ENCODE results near the gene RGS9. TPM values are rescaled to one million over a fixed set of nuclear protein-coding genes. Genes with fewer than 3 reads are reported as not detected.

The RGS9 gene
- total and polyA plus RNA-seq, 2 of the 13 experiments (the other 11 are each of a cell fraction or from before 2014, with no cell fraction given), result 0.44 to 0.74 TPM

GRCh38 chr17:65130832-65131231 lies 6.3 kb upstream of the RGS9 start (continued):
- TF ChIP-seq PAXIP1 (CRISPR knock-in tag; conservative IDR thresholded peaks at IDR 0.05) (0 out of 2 replicates have a peak, but pooled peaks have one; percentile 20), ARID5B (CRISPR knock-in tag; IDR thresholded peaks at IDR 0.05) (peak; percentile 48; the same call in 1 of the 2 replicates), YY1 (IDR thresholded peaks at IDR 0.05; ENCODE audit: insufficient read depth, insufficient replicate concordance, low read depth, low read length) (no peak), MBNL3 (CRISPR knock-in tag; conservative IDR thresholded peaks at IDR 0.05) (no peak), SOX13 (IDR thresholded peaks at IDR 0.05) (no peak), SOX13 (CRISPR knock-in tag; conservative IDR thresholded peaks at IDR 0.05 in 1 of 2, IDR thresholded peaks at IDR 0.05 in 1 of 2) (peak in 1 of 2 experiments; percentile 42; a peak in 1 of 4 replicates), MEF2D (CRISPR knock-in tag; IDR thresholded peaks at IDR 0.05) (0 out of 2 replicates have a peak, but pooled peaks have one; percentile 25), AKAP8 (CRISPR knock-in tag; IDR thresholded peaks at IDR 0.05) (no peak), AHDC1 (CRISPR knock-in tag; IDR thresholded peaks at IDR 0.05; ENCODE audit: borderline replicate concordance) (peak; percentile 41; the same call in 1 of the 2 replicates), RBM22 (optimal IDR thresholded peaks at IDR 0.05; ENCODE audit: low read length) (no peak), ZNF574 (CRISPR knock-in tag; IDR thresholded peaks at IDR 0.05) (peak; percentile 81)

All from HepG2 (cell line).